ENCODE data around the gene HCAR2.
A peak's percentile ranks its signal among the peaks of the same experiment; 100 is the strongest.
"Not testable (repeated sequence)": the region's sequence is repeated elsewhere in the genome, so short reads cannot be mapped to it uniquely, and the experiment has no call there.

The HCAR2 gene

DNA sequence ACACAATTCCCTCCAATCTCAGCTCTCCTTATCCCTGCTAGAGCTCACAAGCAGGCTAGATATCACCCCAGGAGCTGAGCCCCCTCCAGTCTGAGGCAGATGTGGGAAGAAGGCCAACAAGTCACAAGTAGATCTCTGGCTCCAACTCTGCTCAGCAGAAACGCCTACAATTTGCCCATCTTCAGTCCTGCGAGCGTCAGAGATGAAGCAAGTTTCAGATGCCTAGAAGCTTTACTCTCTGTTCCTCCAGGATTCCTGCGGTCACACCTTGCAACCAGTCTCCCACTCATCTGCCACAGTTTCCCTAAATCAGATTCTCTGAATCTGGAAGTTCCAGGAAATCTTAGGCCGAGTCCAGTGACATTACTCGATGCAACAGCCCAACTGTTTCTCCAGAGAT, 12.1 kb upstream of the HCAR2 start:
- DNase-seq: not testable (repeated sequence)

DNA sequence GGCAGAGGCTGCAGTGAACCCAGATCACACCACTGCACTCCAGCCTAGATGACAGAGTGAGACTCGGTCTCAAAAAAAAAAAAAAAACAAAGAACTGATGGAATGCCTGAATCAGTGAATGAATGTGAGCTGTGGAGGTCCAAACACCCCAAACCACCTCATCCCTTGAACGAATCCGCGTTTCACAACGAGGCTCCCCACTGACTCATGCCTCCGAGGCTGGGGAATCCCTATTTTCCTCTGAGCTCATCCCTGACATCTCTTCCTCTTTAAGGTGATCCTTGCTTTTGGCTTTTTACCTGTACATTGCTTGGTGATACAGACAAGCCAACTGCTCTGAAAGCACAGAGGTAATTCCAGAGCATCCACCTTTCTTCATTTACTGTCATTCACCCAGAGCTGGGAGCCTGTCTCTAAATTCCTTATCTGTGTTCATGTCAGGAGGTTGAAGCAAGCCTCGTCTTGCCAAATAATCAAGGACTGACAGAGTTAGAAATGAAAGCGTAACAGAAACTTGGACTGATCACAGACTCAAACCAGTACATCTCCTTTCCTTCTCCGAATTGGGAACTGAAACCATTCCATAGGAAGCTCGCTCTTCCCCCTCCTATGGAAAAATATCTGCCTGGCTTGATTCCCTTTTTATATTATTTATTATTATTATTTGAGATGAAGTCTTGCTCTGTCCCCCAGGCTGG, 10.5 kb upstream of the HCAR2 start:
- not testable (repeated sequence) for DNase-seq

DNA sequence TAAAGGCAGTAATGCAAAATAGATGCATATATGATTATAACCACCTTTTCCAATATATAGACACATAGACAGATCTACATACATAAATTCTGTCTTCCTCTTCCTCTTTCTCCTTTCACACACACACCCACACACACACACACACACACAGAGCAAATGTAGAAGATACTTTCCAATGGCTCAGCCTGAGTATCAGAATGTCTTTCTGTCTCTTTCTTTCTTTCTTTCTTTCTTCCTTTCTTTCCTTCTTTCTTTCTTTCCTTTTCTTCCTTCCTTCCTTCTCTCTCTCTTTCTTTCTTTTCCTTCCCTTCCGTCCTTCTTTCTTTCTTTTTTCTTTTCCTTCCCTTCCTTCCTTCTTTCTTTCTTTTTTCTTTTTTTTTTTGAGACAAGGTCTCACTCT, 8.1 kb upstream of the HCAR2 start:
- DNase-seq: not testable (repeated sequence)

DNA sequence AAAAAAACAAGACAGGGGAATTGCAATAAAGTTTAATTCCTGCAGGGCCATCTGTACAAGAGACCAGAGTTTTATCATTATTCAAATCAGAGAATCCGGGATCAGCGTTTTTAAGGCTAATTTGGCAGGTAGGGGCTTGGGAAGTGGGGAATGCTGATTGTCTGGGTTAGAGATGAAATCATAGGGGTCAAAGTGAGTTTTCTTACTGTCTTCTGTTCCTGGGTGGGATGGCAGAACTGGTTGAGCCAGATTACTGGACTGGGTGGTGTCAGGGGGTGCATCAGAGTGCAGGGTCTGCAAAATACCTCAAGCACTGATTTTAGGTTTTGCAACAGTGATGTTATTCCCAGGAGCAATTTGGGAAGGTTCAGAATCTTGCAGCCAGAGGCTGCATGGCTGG, 7.2 kb upstream of the HCAR2 start:
- not testable (repeated sequence) for DNase-seq

DNA sequence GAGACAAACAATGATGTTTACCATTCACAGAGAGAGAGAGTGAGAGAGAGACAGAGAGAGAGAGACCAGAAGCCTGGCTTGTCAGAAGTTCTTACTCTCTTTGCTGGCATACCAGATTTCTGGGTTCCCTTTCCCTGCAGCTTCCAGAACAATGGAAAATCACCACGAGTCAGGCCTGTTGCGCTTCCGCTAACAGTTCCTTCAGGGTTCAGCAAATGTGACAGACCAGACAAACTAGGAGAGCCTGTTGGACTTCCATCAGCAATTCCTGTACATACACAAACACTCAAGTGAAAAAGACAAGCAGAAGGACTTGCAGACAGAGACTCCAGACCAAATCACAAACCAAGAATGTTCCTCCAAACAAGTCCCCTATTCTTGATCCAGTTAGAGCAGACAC, 6.1 kb upstream of the HCAR2 start:
- DNase-seq: not testable (repeated sequence)

DNA sequence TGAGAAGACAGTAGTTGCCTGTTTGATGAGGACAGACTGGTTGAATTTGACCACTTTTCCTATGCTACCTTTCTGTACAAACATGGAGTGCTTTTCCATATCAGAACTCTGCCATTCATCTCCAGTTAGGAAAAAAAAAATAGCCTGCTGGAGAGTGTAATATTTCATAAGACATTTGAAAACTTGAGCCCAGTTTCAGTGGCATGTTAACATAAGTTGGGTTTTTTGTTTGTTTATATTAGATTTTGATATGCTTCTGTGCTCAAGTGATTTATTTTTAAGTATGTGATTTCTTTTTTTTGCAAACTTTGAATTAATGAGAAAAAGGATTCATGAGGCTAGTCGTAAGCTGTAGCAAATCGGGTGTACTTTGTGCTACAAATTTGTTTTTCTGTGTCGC, 684 bp upstream of the HCAR2 start:
- DNase-seq: not testable (repeated sequence)

DNA sequence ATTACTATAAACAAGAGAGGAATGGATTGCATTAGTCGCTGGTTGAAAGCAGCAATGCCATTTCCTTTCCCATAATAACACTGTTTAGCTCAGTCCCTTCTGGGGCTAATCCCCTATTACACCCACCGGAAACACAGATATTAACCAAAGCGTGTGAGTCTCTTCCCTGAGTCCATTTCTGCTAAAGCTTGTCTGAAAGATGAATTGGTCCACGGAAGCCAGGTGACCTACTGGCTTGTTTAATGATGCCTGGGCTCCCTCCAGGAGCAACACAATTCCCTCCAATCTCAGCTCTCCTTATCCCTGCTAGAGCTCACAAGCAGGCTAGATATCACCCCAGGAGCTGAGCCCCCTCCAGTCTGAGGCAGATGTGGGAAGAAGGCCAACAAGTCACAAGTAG, 1.7 kb downstream of the HCAR2 start:
- not testable (repeated sequence) for DNase-seq

DNA sequence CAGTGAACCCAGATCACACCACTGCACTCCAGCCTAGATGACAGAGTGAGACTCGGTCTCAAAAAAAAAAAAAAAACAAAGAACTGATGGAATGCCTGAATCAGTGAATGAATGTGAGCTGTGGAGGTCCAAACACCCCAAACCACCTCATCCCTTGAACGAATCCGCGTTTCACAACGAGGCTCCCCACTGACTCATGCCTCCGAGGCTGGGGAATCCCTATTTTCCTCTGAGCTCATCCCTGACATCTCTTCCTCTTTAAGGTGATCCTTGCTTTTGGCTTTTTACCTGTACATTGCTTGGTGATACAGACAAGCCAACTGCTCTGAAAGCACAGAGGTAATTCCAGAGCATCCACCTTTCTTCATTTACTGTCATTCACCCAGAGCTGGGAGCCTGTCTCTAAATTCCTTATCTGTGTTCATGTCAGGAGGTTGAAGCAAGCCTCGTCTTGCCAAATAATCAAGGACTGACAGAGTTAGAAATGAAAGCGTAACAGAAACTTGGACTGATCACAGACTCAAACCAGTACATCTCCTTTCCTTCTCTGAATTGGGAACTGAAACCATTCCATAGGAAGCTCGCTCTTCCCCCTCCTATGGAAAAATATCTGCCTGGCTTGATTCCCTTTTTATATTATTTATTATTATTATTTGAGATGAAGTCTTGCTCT, 3.0 kb downstream of the HCAR2 start:
- not testable (repeated sequence) for DNase-seq

DNA sequence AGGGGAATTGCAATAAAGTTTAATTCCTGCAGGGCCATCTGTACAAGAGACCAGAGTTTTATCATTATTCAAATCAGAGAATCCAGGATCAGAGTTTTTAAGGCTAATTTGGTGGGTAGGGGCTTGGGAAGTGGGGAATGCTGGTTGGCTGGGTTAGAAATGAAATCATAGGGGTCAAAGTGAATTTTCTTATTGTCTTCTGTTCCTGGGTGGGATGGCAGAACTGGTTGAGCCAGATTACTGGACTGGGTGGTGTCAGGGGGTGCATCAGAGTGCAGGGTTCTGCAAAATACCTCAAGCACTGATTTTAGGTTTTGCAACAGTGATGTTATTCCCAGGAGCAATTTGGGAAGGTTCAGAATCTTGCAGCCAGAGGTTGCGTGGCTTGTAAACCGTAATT, 6.2 kb downstream of the HCAR2 start:
- DNase-seq: not testable (repeated sequence)

DNA sequence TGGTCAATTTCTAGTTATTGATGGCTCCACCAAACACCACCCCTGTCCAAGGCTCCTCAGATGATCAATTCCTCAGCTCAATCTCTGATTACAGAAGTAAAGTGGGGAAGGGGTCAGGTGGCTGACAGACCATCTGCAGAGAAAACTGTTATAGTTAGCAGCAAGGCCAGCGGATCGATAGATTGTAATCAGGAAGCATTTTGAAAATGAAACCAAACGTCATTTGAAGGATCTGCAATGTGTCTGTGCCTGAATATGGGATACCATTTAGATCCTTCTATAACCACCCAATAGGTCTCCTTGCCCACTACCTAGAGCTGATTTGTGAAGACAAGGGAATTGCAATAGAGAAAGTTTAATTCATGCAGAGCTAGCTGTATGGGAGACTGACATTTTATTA, 11.6 kb downstream of the HCAR2 start:
- DNase-seq: no peak

DNA sequence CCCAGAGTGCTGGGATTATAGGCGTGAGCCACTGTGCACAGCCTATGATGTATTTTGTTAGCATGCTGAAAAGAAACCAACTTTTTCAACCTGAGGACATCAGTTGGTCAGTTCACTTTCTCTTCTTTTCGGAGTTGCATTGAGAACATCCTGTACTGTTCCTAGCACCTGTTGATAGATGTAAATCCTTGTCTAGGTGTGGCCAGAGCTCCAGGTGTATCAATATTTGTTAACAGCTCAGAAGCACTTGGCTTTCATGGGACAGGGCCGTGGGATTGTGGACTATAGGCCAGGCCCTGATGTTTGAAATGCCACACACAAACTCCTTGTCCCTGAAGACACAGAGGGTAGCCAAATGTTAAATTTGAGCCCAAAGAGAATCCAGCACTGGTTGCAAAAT, 14.9 kb downstream of the HCAR2 start:
- no peak for DNase-seq

DNA sequence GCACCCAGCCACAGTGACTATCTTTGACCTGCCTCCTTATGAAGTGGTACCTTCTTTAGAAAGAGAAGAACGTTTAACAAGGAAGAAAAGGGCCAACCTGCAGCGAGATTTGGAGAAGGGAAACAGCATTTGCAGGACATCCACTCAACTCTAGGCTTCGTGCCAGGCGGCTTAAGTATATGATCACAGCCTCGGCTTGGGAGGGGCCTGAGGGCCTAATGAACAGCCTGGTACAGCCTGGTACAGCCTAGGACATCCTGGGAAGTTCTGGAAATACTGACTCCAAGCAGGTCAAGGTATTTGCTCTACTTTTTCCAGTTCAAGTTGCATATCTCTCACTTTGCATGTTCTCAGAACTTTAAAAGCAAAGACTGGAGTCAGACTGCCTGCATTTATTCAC, 16.1 kb downstream of the HCAR2 start:
- DNase-seq: peak; percentile 19 to 55

DNA sequence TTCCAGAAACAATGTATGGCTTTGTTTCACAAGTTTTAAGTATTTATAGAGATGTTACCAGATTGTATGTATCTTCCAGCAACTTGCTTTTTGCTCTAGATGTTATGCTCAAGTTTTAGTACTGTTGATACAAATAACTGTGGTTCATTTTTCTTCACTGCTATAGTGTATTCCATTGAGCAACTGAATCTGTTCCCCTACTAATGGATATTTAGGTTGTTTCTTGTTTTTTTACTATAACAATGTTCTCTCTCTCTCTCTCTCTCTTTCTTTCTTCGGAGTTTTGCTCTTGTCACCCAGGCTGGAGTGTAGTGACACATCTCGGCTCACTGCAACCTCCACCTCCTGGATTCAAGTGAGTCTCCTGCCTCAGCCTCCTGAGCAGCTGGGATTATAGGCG, 16.6 kb downstream of the HCAR2 start:
- no peak for DNase-seq

DNA sequence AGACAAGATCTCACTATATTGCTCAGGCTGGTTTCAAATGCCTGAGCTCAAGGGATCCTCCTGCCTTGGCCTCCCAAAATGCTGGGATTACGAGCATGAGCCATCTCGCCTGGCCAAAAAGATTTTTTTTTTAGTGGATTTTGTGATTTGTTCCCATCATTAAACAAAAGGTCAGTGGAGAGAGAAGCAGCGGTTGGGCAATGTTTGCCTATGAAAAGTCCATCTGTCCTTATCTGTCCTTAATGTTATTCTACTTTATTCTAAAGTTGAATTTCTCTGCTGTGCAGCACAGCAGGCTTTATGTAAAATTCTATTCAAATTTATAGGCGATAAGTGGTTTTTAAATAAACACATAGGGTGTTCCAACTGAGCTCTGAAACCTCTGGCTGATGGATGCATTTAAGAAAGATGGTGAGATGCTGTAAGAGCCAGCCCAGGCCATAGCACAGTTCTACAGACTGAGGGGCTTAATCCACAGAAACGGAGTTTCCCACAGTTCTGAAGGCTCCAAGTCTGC, 18.8 kb downstream of the HCAR2 start:
- no peak for DNase-seq

DNA sequence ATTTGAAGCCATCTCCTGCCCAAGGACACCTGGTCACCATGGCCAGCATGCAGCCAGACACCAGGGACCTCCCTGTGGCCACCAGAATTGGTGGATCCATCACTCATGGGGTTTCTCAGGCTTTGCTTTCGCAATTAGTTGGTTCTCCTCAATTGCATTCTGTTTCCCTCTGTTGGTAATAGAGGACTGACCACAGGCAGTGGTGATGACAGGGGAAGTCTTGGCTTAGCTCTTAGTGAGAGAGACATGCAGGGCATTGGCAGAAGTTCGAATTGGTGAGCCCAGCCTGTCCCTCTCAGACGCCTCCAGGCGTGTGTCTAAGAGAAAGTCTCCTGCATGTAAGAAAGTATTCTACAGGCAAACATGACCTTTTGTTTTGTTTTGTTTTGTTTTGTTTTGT, 21.3 kb downstream of the HCAR2 start:
- no peak for DNase-seq

DNA sequence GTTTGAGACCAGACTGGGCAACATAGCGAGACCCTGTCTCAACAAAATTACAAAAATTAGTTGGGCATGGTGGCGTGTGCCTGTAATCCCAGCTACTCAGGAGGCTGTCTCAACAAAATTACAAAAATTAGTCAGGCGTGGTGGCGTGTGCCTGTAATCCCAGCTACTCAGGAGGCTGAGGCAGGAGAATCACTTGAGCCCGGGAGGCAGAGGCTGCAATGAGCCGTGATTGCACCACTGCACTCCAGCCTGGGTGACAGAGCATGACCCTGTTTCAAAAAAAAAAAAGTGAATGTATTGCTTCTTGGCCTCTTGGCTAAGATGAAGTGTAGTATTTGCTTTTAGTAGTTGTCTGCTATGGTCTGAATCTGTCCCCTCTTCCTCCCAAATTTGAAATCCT, 22.2 kb downstream of the HCAR2 start:
- not testable (repeated sequence) for DNase-seq

DNA sequence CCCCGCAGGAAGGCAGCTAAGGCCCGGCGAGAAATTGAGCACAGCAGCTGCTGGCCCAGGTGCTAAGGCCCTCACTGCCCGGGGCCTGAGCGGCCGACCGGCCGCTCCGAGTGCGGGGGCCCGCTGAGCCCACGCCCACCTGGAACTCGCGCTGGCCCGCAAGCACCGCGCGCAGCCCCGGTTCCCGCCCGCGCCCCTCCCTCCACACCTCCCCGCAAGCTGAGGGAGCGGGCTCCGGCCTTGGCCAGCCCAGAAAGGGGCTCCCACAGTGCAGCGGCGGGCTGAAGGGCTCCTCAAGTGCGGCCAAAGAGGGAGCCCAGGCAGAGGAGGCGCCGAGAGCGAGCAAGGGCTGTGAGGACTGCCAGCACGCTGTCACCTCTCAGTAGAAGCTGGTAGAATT, 26.4 kb downstream of the HCAR2 start:
- not testable (repeated sequence) for DNase-seq

DNA sequence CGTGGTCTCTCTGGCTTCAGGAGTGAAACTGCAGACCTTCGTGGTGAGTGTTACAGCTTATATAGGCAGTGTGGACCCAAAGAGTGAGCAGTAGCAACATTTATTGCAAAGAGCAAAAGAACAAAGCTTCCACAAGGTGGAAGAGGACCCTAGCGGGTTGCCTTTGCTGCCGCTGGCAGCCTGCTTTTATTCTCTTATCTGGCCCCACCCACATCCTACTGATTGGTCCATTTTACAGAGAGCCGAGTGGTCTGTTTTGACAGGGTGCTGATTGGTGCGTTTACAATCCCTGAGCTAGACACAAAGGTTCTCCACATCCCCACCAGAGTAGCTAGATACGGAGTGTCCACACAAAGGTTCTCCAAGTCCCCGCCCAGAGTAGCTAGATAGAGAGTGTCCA, 27.1 kb downstream of the HCAR2 start:
- DNase-seq: not testable (repeated sequence)

DNA sequence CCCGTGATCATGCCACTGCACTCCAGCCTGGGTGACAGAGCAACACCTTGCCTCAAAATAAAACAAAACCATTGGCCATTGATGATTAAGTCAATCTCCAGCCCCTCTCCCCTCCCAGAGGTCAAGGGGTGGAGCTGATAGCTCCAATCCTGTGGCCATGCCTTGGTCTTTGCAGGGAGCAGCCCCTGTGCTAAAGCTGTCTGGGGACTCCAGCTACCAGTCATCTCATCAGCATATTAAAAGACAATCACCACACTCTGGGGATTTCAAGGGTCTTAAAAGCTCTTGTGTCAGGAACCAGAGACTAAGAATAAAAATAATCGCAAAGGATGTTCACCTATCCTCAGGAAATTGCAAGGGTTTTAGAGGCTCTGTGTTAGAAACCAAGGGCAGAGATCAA, 30.6 kb downstream of the HCAR2 start:
- no peak for DNase-seq

DNA sequence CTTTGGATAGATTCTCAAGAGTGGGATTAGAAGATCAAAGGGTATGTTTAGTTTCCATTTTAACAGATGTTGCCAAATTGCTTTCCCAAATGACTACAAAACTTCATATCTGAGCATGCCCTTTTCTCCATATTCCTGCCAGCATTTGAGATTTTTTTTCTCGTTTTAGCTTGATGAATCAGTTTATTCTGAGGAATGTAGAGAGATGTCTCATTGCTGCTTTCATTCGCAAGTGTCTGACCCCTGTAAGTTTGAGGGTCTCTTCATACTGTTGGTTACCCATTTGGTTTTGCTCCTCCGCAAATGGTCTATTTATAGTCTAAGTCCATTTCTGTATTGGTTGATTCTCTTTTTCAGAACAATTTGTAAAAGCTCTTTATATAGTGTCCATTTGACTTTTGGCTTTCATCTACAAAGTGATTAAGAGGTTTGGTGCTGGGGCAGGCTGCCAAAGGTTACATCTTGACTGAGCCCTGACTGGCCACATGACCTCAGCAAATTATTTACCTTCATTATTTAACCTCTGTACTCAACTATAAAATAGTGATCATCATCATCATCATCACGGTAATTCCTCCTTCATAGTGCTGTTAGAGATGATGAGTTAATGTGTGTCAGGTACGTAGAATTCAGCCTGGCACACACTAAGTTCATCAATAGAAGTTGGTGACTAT, 33.6 kb downstream of the HCAR2 start:
- no peak for DNase-seq

DNA sequence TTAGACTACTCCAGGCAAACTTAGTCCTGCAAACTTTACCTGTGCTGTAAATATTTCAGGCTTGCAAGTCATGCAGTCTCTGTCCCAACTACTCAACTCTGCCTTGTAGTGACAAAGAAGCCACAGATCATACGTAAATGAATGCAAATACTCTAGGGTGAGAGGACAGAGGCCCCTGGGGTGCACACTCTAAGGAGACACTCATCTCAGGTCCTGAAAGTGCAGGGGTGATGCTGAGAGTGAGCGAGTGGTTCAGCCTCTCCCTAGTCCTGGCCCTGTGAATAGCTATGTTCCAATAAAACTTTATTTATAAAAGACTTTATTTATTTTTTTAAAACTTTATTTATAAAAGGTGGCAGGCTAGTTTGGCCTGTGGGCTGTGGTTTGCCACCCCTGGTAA, 34.9 kb downstream of the HCAR2 start:
- DNase-seq: no peak

DNA sequence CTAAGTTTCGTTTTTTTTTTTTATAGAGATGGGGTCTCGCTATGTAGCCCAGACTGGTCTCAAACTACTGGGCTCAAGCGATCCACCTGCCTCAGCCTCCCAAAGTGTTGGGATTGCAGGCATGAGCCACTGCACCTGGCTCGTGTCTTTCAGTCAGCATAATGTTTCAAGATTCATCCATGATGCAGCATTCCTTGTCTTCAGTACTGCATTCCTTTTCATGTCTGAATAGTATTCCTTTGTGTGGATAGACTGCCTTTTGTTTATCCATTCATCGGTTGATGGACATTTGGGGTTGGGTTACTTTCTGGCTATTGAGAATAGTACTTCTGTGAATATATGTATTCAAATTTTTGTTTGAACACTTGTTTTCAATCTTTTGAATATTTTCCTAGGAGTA, 37.4 kb downstream of the HCAR2 start:
- DNase-seq: no peak

DNA sequence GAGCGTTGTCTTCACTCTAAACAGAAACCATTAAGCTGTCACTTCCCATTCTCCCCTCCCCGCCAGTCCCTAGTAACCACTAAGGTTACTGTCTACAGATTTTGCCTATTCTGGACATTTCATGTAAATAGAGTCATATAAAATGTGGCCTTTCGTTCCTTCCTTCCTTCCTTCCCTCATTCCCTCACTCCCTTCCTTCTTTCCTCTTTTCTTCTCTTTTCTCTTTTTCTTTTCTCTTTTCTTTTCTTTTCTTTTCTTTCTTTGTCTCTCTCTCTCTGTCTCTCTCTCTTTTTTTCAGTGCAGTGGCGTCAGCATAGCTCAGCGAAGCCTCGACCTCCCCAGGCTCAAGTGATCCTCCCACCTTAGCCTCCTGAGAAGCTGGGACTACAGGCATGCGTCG, 37.8 kb downstream of the HCAR2 start:
- no peak for DNase-seq

DNA sequence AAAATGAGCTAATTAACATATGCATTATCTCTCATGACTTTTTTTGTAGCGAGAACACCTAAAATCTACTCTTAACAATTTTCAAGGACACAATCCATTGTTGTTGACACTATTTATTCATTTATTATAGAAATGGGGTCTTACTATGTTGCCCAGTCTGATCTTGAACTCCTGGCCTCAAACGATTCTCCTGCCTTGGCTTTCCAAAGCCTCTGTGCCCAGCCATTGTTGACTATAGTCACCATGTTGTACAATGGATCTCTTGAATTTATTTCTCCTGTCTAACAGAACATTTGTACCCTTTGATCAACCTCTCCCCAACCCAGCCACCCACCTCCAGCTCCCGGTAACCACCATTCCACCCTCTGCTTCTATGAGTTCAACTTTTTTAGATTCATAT, 41.2 kb downstream of the HCAR2 start:
- no peak for DNase-seq

All from NCI-H524 (cell line).